PC-9 (cell line): ENCODE measurements around the gene KRTAP10-11. TPM values are rescaled to one million over a fixed set of nuclear protein-coding genes. Genes with fewer than 3 reads are reported as not detected.

ENCODE experiments used
- BruUV-seq: library from RNA; stranded (reverse); fragments of 400-500 nt; replicated peaks from 2 replicates; lab custom pipeline; 2021; lab: Mats Ljungman, UMichigan
- CTCF ChIA-PET: fragments of 300-600 bp; sonication (Branson Sonifier 250); formaldehyde crosslinking; loops from one replicate; lab custom pipeline; 2022; ENCODE audit warnings: antibody characterized with exemption; lab: Charles Lee
- POLR2A ChIA-PET: fragments of 300-600 bp; sonication (Branson Sonifier 250); formaldehyde crosslinking; loops from one replicate; lab custom pipeline; 2022; ENCODE audit warnings: antibody characterized with exemption; ENCODE audit not compliant: unreplicated experiment; lab: Charles Lee
- DNase-seq, 2 experiments: peaks; one replicate each; pipeline versions ENCODE4 v3.0.0 to v3.0.0-alpha.2; 2015 to 2022; ENCODE audit warnings: mixed read lengths in 1 of 2
- H2AFZ ChIP-seq: fragments of 200-600 bp; sonication (generic); 2 replicates; pipeline ENCODE4 v1.8.1; 2017; ENCODE audit warnings: antibody characterized with exemption
- H3F3A ChIP-seq: fragments of 200-600 bp; sonication (generic); 2 replicates; pipeline ENCODE4 v1.8.1; 2017; ENCODE audit warnings: antibody characterized with exemption, mild to moderate bottlenecking, low read depth; ENCODE audit not compliant: insufficient read depth
- H3K27ac ChIP-seq: fragments of 200-600 bp; sonication (generic); 2 replicates; pipeline ENCODE4 v1.6.1; 2016; ENCODE audit warnings: mixed run types
- H3K27me3 ChIP-seq: fragments of 200-600 bp; sonication (generic); 2 replicates; pipeline ENCODE4 v1.6.1; 2016; ENCODE audit warnings: low read depth, mixed run types; ENCODE audit not compliant: insufficient read depth
- H3K36me3 ChIP-seq: fragments of 200-600 bp; sonication (generic); 2 replicates; pipeline ENCODE4 v1.6.1; 2016; ENCODE audit warnings: low read depth, mixed run types
- H3K4me1 ChIP-seq: fragments of 200-600 bp; sonication (generic); replicated peaks from 2 replicates; pipeline ENCODE4 v1.6.1; 2016; ENCODE audit warnings: mixed run types; ENCODE audit not compliant: insufficient read depth
- H3K4me2 ChIP-seq: fragments of 200-600 bp; sonication (generic); 2 replicates; pipeline ENCODE4 v1.6.1; 2017; ENCODE audit warnings: mixed run types
- H3K4me3 ChIP-seq: fragments of 200-600 bp; sonication (generic); 2 replicates; pipeline ENCODE4 v1.6.1; 2016; ENCODE audit warnings: mixed run types
- H3K79me2 ChIP-seq: fragments of 200-600 bp; sonication (generic); 2 replicates; pipeline ENCODE4 v1.6.1; 2017; ENCODE audit warnings: low read depth, mixed run types
- H3K9me2 ChIP-seq: fragments of 200-600 bp; sonication (generic); 2 replicates; pipeline ENCODE4 v1.8.1; 2017; ENCODE audit warnings: mild to moderate bottlenecking; ENCODE audit not compliant: insufficient read depth
- H3K9me3 ChIP-seq: fragments of 200-600 bp; sonication (generic); 2 replicates; pipeline ENCODE4 v1.8.1; 2016; ENCODE audit warnings: low read depth; ENCODE audit not compliant: insufficient read depth
- H4K20me1 ChIP-seq: fragments of 200-600 bp; sonication (generic); 2 replicates; pipeline ENCODE4 v1.8.1; 2017; ENCODE audit not compliant: insufficient read depth
- EZH2 ChIP-seq: fragments of 200-600 bp; sonication (generic); IDR thresholded peaks from 2 replicates; pipeline ENCODE4 v1.8.0; 2017; ENCODE audit warnings: antibody characterized with exemption, low read depth
- intact Hi-C: fragments of 100-400 bp; cut with micrococcal nuclease; formaldehyde crosslinking; loops from one replicate; pipeline ENCODE4 v1.10.0; 2022; ENCODE audit not compliant: unreplicated experiment
- total RNA-seq: library from RNA; stranded (reverse); gene quantifications from 2 replicates; pipeline ENCODE4 v1.2.3, GENCODE V29; 2021
- TF ChIP-seq, protein P1 (sequence below): fragments of 200-600 bp; sonication (generic); conservative IDR thresholded peaks from 2 replicates; pipeline ENCODE4 v1.6.1; 2017; ENCODE audit warnings: mixed run types, antibody characterized with exemption, mild to moderate bottlenecking, moderate library complexity

KRTAP10-11 gene
- total RNA-seq, 1 experiment from 2014 or later: not detected

- Histone ChIP-seq H3K4me1 (no peaks in the 10 kb centered on the region), H3K9me2 (no peaks in the 10 kb centered on the region), H3K79me2 (no peaks in the 10 kb centered on the region), H2AFZ (no peak overlapping the region), H4K20me1 (no peaks in the 10 kb centered on the region), H3K4me2 (no peak overlapping the region), H3K9me3 (no peaks in the 10 kb centered on the region), H3F3A (no peaks in the 10 kb centered on the region), H3K36me3 (no peaks in the 10 kb centered on the region), H3K4me3 (no peak overlapping the region), H3K27ac (no peak overlapping the region), H3K27me3 (peaks cover 21% of the 10 kb centered on the region)
- no peak for DNase-seq
- BruUV-seq: no TSS peak
- no peak for TF ChIP-seq EZH2
- TF ChIP-seq, protein P1, sequence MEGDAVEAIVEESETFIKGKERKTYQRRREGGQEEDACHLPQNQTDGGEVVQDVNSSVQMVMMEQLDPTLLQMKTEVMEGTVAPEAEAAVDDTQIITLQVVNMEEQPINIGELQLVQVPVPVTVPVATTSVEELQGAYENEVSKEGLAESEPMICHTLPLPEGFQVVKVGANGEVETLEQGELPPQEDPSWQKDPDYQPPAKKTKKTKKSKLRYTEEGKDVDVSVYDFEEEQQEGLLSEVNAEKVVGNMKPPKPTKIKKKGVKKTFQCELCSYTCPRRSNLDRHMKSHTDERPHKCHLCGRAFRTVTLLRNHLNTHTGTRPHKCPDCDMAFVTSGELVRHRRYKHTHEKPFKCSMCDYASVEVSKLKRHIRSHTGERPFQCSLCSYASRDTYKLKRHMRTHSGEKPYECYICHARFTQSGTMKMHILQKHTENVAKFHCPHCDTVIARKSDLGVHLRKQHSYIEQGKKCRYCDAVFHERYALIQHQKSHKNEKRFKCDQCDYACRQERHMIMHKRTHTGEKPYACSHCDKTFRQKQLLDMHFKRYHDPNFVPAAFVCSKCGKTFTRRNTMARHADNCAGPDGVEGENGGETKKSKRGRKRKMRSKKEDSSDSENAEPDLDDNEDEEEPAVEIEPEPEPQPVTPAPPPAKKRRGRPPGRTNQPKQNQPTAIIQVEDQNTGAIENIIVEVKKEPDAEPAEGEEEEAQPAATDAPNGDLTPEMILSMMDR: no peak
- POLR2A ChIA-PET: no interaction called here
- intact Hi-C loops: no loop called here
- CTCF ChIA-PET: no interaction called here
Observed at GRCh38 chr21:44667612-44668011, 21.4 kb downstream of the KRTAP10-11 start.

- CTCF ChIA-PET: no interaction called here
- intact Hi-C loops: no loop called here
- BruUV-seq: no TSS peak
Observed at GRCh38 chr21:44670642-44671432, 24.6 kb downstream of the KRTAP10-11 start.

GRCh38 chr21:44671911-44672310 is 25.7 kb downstream of the KRTAP10-11 start:
- H3K27me3 ChIP-seq: peaks cover 38% of the 10 kb centered on the region
- no peaks in the 10 kb centered on the region for H3K9me2 ChIP-seq
- no peaks in the 10 kb centered on the region for H4K20me1 ChIP-seq
- no peaks in the 10 kb centered on the region for H3K4me1 ChIP-seq
- H3K4me2 ChIP-seq: no peak overlapping the region
- no peak overlapping the region for H2AFZ ChIP-seq
- no peaks in the 10 kb centered on the region for H3K79me2 ChIP-seq
- no peak overlapping the region for H3K4me3 ChIP-seq
- CTCF ChIA-PET: no interaction called here
- POLR2A ChIA-PET: no interaction called here
- no peaks in the 10 kb centered on the region for H3F3A ChIP-seq
- intact Hi-C loops: no loop called here
- H3K27ac ChIP-seq: no peak overlapping the region
- no peak for DNase-seq
- TF ChIP-seq, protein P1: no peak
- TF ChIP-seq EZH2: no peak
- no TSS peak for BruUV-seq
- H3K36me3 ChIP-seq: no peaks in the 10 kb centered on the region
- H3K9me3 ChIP-seq: no peaks in the 10 kb centered on the region

More at GRCh38 chr21:44670642-44671432, 24.6 kb downstream of the KRTAP10-11 start:
- POLR2A ChIA-PET: no interaction called here
- H3K36me3 ChIP-seq: no peaks in the 10 kb centered on the region
- no peaks in the 10 kb centered on the region for H3K9me2 ChIP-seq
- no peak for DNase-seq
- H3K27ac ChIP-seq: no peak overlapping the region
- no peaks in the 10 kb centered on the region for H3K79me2 ChIP-seq
- no peak overlapping the region for H2AFZ ChIP-seq
- H3K4me1 ChIP-seq: no peaks in the 10 kb centered on the region
- TF ChIP-seq EZH2: no peak
- TF ChIP-seq, protein P1: no peak
- no peaks in the 10 kb centered on the region for H3F3A ChIP-seq
- no peaks in the 10 kb centered on the region for H4K20me1 ChIP-seq
- no peak overlapping the region for H3K4me3 ChIP-seq
- H3K4me2 ChIP-seq: no peak overlapping the region
- peaks cover 27% of the 10 kb centered on the region for H3K27me3 ChIP-seq
- no peaks in the 10 kb centered on the region for H3K9me3 ChIP-seq
